NOMO-1 treated with dmso at 0.1 percent for 144 hours (cell line): ENCODE data around the gene PRDM16.

ENCODE experiments used
- DNase-seq: peaks from one replicate; lab custom pipeline; 2025; ENCODE audit not compliant: unreplicated experiment; lab: John Stamatoyannopoulos, UW

The PRDM16 gene

DNA sequence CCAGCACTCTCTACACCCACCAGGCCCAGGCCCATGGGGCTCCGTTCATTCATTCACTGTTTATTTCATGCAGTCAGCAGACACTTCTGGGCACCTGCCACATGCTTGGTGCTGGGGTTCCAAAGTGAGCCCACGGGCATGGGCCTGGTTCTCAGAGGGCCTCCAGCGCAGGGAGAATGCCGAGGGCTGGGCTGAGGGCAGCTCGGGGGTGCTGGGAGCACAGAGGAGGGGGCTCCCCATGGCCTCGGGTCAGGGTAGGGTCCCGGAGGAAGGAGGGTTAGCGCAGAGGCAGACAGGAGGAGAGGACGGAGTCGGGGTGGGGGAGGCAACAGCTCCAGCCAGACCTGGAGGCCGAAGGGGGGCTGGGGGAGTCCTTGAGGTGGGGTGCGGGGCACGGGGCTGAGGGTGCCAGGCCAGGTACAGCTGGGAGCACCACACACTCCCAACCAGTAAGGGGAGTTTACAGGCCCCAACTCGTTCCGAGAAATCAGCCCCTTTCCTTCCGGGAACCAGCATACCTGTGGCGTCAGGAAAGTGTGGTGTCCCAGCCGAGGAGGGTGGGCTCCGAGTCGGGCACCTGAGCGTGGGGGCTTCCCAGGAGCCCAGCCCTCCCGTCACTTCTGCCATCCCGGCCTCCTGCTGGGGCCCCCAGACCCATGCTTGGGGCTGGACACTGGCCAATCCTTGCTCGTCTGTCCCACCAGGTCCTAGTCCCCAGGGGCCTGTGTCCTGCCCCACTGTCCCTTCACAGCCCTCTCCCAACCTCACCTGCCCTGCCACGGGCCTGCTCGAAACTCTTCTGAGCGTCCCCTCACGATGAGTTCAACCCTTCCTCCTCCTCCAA, 396.3 kb downstream of the PRDM16 start:
- DNase-seq = no peak

DNA sequence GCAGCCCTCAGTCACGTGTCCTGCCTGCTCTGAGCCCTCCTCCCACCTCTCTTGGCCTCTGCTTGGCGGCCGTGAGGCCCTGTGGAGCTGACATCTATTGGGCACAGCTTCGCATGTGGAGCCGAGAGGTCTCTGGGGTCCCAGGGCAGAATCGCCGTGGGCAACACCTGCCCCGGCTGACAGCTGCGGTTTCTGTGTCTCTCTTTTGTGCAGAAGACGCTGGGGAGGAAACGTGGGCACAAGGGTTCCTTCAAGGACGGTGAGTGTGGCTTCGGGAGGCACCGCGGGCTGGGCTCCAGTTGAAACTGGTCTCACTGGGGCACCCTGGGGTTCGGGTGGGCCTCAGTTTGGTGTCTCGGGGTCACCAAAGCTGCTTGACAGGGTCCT, 396.9 kb downstream of the PRDM16 start:
- DNase-seq = no peak

DNA sequence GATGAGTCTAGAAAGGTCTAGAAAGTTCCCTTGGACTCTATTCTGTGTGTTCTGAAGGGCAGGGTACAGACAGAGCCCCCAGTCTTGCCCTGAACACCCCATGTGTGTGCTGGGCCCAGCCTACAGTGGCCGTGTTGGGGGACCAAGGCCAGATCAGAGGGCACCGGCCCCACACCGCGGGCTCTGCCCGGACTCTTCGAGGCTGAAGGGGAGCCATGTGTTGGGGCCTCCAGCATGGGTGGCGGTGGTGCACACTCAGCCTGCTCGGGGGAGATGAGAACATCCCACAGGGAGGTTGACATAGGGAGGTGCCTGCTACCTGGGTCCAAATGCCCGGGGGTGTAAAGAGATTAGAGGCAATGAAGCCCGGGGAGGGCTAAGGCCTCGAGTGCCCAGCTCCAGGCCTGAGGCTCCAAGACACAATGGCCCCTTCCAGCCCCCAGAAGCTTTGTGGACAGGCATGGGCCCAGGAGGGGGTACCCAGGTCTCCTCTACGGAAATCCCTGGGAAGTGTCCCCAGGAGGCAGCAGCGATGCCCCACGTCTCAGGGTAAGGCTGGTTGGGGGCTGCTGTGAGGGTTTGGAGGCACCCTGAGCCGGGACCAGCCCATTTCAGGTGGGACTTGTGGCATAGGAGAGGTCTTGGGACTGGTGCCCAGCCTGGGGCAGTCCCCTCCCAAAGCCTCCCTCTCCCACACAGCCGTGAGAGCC, 397.5 kb downstream of the PRDM16 start:
- no peak for DNase-seq

DNA sequence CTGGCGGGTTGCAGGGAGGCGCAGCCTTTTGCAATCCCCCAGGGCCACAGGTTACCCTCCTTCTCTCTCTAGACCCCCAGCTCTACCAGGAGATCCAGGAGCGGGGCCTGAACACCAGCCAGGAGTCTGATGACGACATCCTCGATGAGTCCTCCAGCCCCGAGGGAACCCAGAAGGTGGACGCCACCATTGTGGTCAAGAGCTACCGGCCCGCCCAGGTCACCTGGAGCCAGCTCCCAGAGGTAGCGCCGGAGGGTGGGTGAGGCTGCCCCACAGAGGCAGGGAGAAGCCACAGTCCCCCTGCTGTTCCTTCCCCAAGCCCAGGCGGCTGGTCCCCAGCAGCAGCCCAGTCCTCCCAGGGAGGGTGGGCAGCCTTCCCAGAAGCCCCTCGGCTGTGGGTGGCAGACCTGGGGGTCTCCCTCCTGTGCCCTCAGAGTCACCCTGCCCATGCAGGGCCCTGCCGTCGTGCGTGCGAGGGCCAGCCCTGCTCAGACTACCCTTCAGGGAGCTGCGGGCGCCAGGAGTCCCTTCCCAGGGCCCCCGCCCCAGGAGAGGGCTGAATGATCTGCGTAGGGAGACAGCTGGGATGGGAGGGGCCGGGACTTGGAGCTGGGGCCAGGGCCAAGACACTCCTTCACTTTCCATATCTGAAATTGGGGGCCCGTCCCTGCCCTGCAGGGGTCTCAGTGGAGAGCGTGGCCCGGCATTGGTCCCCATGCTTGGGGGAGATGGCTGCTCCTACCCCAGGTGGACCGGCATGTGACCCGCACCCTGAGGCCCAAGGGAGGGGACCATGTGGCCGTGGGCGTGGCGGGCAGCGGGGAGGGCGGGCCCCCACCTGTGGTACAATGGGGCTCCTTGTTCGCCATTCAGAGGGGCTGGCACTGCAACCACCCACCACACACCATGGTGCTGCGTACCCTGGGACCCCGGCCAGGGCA, 398.4 kb downstream of the PRDM16 start:
- DNase-seq = no peak

DNA sequence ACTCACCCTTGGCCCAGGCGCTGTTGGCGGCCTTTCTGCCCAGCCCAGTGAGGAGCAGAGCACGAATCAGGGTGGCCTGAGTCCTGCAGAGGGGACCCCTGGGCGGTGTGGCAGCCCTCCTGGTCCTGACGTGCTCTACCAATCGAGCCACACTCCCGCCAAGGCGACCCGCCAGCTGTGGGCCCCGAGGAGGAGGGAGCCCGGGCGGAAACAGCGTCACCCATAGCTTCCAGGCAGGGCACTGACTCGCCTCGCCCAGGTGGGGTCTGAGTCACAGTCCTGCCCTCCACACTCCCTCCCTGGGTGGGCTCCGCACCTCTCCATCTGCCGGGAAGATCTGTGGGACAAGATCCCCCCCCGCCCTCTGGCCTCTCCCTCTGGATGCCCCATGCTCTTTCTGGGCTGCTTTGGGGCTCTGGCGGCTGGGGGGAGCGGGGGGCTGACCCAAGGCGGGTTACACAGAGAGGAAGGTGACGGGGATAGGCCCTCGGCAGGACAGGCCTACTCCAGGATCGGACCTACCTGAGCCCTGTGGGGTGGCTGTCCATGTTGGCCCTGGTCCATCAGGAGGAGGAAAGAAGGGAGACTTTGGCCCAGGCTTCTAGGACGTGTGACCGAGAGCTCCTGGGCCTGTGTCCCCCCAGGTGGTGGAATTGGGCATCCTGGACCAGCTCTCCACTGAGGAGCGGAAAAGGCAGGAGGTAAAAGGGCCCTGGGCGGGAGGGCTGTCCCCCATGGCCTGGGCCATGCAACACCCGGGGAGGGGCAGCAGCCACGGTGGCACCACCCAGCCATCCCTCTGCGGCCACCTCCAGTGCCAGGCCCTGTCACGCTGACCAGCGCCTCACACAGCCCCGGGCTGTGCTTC, 399.5 kb downstream of the PRDM16 start:
- no peak for DNase-seq

DNA sequence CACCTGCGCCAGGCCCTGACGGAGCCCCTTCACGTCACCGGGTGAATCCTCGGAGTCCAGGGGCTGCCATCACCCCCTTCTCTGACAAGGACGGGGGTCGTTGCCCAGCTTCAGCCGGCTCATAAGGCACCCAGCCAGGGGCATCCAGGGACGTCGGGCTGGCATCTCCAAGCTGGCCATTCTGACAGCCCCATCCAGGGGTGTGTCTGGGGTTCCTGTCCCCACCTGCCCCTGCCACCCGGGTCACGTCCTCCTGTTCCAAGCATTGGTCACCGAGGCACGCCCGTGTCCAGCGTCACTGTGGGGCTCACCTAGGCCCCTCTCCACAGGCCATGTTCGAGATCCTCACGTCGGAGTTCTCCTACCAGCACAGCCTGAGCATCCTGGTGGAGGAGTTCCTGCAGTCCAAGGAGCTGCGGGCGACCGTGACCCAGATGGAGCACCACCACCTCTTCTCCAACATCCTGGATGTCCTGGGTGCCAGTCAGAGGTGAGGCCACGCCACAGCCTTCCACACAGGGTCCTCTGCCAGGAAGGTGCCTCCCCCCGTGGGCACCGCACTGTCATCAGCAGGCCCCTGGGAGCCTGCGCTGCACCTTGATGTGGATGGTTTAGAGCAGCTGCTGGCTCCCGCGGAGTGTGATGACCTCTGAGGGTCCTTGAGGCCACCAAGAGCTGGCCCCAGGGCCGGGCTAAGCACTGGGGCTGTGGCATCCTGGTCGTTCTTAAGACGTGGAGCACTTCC, 400.3 kb downstream of the PRDM16 start:
- DNase-seq = no peak

DNA sequence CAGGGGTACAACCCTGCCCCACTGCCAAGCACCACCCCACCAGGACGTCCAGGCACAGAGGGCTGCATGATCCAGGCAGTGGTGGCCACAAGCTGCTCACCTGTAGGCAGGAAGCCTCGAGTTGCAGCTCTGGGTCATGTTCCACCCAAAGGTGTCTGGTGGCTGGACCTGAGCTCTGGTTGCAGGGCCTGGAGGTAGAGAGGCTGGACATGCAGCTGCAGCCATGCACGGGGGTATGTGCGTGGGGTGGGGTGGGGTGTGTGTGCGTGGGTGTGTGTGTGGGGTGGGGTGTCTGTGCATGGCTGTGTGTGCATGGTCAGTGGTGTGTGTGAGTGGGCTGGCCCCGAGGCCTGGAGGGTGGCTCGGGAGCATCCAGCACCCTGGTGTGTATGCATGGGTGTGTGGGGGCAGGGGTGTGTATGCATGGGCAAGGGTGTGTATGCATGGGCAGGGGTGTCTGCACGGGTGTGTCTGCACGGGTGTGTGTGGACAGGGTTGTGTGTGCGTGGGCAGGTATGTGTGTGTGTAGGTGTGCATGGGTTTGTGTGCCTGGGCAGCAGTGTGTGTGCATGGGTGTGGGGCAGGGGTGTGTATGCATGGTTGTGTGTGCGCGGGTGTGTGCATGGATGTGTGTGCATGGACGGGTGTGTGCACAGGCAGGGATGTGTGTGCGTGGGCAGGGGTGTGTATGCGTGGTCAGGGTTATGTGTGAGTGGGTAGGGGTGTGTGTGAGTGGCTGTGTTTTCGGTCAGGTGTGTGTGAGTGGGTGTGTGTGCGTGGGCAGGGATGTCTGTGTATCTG, 401.0 kb downstream of the PRDM16 start:
- no peak for DNase-seq

DNA sequence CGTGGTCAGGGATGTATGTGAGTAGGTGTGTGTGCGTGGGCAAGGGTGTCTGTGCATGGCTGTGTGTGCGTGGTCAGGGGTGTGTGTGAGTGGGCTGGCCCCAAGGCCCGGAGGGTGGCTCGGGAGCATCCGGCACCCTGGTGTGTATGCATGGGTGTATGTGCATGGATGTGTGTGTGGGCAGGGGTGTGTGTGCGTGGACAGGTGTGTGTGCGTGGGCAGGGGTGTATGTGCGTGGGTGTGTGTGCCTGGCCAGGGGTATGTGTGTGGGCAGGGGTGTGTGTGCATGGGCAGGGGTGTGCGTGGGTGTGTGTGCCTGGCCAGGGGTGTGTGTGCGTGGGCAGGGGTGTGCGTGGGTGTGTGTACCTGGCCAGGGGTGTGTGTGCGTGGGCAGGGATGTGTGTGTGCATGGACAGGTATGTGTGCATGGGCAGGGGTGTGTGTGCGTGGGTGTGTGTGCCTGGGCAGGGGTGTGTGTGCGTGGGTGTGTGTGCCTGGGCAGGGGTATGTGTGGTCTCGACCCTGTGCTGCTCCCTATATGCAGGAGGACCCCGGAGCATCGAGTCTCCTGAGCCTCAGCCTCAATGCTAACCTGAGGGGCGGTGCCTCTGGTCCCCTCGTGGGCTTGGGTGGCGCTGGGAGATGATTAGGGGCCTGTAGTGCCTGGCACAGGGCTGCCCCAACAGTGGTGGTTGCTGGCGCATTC, 401.8 kb downstream of the PRDM16 start:
- no peak for DNase-seq

DNA sequence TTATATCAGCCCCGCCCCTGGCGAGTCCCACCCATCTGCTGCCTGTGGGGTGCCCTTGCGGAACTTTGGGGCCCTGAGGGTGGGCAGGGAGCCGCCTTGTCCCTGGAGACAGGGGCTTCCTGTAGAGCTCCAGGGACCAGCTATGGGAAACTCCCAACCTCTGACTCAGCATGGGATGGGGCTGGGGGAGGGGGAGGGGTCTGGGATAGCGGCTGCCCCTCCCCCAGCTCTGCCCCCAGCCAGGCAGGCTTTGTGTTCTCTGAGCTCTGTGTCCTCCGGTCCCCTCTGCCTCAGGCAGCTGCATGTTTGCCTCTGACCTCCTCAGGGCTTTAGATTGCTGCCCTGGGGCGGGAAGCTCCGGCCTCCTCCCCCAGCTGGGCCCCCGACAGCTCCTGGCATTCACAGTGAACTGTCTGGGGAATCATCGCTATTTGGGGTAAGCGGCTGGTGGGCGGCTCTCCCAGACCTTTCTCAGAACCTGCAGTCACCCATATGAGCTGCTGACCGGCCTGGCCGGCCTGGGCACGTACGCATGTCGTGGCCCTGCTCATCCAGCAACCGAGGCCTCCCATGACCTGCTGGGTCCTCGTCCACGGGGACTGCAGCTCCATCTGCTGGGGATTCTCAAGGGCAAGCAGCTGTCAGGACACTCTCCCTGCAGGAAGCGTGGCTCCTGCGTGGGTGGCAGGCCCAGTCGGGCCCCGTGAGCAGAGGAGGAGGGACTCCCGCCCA, 402.5 kb downstream of the PRDM16 start:
- DNase-seq = no peak

DNA sequence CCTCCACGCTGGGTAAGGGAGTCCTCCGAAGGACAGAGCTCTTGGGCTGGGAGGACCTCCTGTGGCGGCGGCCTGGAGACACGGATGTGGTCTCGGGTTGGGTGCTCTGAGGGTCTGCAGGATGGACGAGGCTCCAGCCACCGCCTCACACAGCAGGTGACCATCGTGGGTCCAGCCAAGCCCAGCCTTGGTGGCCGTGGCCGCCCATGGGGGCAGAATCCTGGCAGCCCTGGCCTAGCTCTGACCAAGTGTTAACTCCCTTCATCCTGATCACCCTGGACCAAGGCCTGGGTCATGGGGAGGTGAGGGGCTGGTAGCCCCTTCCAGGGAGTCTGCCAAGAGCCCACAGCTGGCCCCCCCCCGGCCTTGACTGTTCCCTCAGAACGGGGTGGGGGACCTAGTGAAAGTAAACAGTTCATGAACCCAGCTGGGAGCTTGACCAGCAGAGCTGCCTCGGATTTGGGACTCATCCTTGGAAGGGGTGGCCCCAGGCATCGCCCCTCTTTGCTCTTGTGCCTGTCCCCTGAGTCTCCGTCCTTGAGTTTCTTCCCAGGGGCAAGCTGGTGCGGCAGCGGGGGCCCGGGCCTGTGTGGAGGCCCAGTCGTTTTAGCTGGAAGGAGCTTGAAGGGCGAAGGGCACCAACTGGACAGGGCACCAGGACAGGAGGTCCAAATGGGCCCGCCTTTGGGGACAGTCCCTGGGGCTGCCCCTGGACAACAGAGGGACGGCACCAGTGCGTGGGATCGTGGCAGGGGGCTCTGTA, 403.3 kb downstream of the PRDM16 start:
- no peak for DNase-seq

DNA sequence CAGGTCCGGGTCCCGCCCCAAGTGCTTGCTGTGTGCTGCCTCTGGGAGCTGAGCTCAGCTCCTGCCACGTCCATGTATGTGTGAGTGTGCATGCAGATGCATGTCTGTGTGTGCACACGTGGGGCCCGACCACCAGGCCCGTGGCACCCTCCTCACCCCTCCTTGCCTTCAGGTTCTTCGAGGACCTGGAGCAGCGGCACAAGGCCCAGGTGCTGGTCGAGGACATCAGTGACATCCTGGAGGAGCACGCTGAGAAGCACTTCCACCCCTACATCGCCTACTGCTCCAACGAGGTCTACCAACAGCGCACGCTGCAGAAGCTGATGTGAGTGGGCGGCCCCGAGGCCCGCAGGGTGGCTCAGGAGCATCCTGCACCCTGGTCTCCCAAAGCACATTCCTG, 403.9 kb downstream of the PRDM16 start:
- no peak for DNase-seq

DNA sequence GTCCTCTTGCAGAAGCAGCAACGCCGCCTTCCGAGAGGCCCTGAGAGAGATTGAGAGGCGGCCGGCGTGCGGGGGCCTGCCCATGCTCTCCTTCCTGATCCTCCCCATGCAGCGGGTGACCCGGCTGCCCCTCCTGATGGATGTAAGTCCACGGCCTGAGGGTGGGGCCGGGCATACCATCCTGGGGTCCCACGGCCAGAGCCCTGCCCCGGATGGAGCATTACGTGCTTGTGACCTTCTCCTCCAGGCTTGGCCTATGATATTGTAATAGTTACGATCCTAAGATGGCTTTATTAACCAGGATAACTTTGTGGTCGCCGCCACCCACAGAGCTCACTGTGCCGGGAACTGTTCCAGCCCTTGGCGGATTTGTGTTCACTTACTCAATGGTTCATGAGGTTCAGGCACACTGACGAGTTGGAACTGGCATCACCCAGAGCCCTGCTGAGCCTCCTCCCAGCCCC, 404.4 kb downstream of the PRDM16 start:
- DNase-seq = no peak

DNA sequence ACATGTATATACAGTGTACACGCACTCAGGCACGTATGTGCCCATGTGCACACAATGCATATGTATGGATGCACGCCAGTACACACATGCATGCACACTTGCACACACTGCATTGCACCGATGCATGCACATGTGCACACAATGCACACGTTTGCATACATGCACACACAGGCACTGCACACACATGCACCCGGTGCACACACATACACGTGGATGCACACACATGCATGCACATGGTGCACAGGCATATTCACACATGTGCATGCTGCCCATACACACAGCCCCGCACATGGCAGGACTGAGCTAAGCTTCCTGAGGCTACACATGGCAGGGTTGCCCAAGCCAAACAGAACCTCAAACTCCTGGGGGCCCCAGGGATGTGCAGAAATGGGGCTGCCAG, 405.0 kb downstream of the PRDM16 start:
- no peak for DNase-seq

DNA sequence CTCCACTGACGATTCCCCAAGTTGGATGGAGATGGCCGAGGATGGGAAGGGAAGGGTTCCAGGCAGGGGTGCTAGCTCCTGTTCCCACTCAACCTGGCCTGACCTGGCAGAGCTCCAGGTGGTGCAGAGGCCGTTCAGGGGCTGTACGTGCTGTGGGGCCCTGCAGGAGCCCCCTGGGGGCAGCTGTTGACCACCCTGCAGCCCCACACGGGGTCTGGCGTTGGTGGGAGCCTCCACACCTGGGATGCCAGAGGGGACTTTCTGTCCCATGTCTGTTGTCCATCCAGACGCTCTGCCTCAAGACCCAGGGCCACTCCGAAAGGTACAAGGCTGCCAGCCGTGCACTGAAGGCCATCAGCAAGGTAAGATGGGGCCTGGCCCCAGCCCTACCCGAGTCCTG, 405.4 kb downstream of the PRDM16 start:
- no peak for DNase-seq

DNA sequence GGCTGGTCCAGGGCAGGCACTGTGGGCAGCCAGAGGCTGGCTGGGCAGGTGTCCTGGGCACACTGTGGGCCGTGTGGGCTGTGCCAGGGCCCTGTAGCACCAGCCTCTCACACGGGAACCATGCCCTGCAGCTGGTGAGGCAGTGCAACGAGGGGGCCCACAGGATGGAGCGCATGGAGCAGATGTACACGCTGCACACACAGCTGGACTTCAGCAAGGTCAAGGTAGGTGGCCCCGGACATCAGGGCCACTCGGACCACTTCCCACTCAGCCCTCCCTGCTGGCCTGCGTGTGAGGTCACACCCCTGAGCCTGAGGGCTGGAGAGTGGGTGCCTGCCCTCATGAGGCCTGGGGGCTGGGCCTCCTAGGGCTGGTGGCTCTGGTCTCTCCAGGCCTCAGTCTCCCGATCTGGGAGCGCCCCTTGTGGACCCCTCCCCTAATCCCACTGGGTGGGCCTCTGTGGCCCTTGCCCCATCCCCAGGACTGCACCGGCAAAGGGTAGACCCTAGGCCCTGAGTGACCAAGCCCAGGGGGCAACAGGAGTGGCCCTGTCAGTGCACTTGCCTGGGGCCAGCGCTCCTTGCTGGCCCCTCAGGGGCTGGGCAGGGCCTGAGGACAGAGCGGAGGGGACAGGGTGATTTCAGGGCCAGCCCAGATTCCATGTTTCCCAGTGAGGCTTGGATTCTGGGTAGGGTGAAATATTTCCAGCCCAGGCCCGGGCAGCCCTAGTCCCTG, 407.0 kb downstream of the PRDM16 start:
- no peak for DNase-seq

DNA sequence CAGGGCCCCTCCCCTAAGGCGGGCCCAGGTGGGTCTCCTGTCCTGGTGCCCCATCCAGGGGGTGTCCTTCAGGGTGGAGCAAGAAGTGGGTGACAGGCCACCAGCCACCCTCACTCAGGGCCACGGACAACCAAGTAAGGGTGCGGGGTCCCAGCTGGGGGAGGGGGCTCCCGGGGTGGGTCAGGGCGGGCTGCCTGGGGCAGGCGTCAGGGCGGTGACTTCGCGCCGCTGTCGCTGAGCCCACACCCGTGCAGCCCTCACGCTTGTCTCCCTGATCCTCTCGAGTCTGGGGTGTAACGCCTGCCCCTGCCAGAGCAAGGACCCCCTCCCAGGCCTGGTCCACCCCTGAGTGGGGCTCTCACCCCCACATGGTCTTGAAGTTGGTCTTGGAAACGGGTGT, 407.7 kb downstream of the PRDM16 start:
- no peak for DNase-seq
